ENCODE results near the gene NIPAL1. TPM values are rescaled to one million over a fixed set of nuclear protein-coding genes. Genes with fewer than 3 reads are reported as not detected.
"Not testable (repeated sequence)": the region's sequence is repeated elsewhere in the genome, so short reads cannot be mapped to it uniquely, and the experiment has no call there.

NIPAL1 gene
- polyA plus RNA-seq, 2 donors, result 9.2 to 20.2 TPM

GRCh38 chr4:48005781-48006180, 10.8 kb upstream of the NIPAL1 start:
- Histone ChIP-seq H3K27me3 (ENCODE audit: control insufficient read depth in 1 of 2, insufficient read depth in 2 of 2, low read length in 2 of 2) (no peaks in the 10 kb centered on the region), H3K9me3 (ENCODE audit: control insufficient read depth in 2 of 2, insufficient read depth in 1 of 2, low read depth in 1 of 2, low read length in 1 of 2) (no peaks in the 10 kb centered on the region), H3K27ac (ENCODE audit: low read depth in 2 of 2, low read length in 1 of 2) (no peak overlapping the region), H3K36me3 (ENCODE audit: control insufficient read depth in 2 of 2, insufficient read depth in 2 of 2, low read length in 1 of 2) (no peaks in the 10 kb centered on the region), H3K4me3 (ENCODE audit: low read depth in 1 of 2, low read length in 2 of 2) (no peak overlapping the region), H3K4me1 (ENCODE audit: control insufficient read depth in 2 of 2, insufficient read depth in 2 of 2, low read length in 1 of 2) (no peaks in the 10 kb centered on the region)
- 93 to 98% methylated on average over 2 of the region's 2 CpGs for WGBS, 2 donors

- H3K4me3 ChIP-seq (ENCODE audit: low read depth in 1 of 2, low read length in 2 of 2), result no peak overlapping the region
- H3K27ac ChIP-seq (ENCODE audit: low read depth in 2 of 2, low read length in 1 of 2), result no peak overlapping the region
- no peaks in the 10 kb centered on the region for H3K4me1 ChIP-seq (ENCODE audit: control insufficient read depth in 2 of 2, insufficient read depth in 2 of 2, low read length in 1 of 2)
- no peaks in the 10 kb centered on the region for H3K27me3 ChIP-seq (ENCODE audit: control insufficient read depth in 1 of 2, insufficient read depth in 2 of 2, low read length in 2 of 2)
- no peaks in the 10 kb centered on the region for H3K36me3 ChIP-seq (ENCODE audit: control insufficient read depth in 2 of 2, insufficient read depth in 2 of 2, low read length in 1 of 2)
- H3K9me3 ChIP-seq (ENCODE audit: control insufficient read depth in 2 of 2, insufficient read depth in 1 of 2, low read depth in 1 of 2, low read length in 1 of 2), result no peaks in the 10 kb centered on the region
These were observed 8.5 kb upstream of the NIPAL1 start for GRCh38 chr4:48008021-48008596.

DNA sequence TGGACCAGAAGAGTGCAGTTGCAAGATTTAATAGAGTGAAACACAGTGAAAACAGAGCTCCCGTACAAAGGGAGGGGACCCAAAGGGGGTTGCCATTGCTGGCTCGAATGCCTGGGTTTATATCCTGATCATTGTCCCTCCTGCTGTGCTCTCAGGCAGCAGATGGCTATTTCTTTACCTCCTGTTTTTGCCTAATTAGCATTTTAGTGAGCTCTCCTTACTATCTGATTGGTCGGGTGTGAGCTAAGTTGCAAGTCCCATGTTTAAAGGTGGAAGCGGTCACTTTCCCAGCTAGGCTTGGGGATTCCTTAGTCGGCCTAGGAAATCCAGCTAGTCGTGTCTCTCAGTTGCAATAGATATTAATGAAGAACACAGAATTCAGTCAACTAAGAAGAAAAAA, 5.7 kb upstream of the NIPAL1 start:
- not testable (repeated sequence) for H3K9me3 ChIP-seq (ENCODE audit: control insufficient read depth in 2 of 2, insufficient read depth in 1 of 2, low read depth in 1 of 2, low read length in 1 of 2); H3K4me3 ChIP-seq (ENCODE audit: low read depth in 1 of 2, low read length in 2 of 2); H3K27ac ChIP-seq (ENCODE audit: low read depth in 2 of 2, low read length in 1 of 2); H3K4me1 ChIP-seq (ENCODE audit: control insufficient read depth in 2 of 2, insufficient read depth in 2 of 2, low read length in 1 of 2); H3K36me3 ChIP-seq (ENCODE audit: control insufficient read depth in 2 of 2, insufficient read depth in 2 of 2, low read length in 1 of 2); H3K27me3 ChIP-seq (ENCODE audit: control insufficient read depth in 1 of 2, insufficient read depth in 2 of 2, low read length in 2 of 2)
- WGBS, 2 donors, result 86 to 91% methylated on average over 6 of the region's 6 CpGs

- WGBS, 2 donors, result 84 to 90% methylated on average over 4 of the region's 4 CpGs
- no peaks in the 10 kb centered on the region for H3K36me3 ChIP-seq (ENCODE audit: control insufficient read depth in 2 of 2, insufficient read depth in 2 of 2, low read length in 1 of 2)
- H3K27ac ChIP-seq (ENCODE audit: low read depth in 2 of 2, low read length in 1 of 2), result no peak overlapping the region
- H3K4me1 ChIP-seq (ENCODE audit: control insufficient read depth in 2 of 2, insufficient read depth in 2 of 2, low read length in 1 of 2), result no peaks in the 10 kb centered on the region
- H3K9me3 ChIP-seq (ENCODE audit: control insufficient read depth in 2 of 2, insufficient read depth in 1 of 2, low read depth in 1 of 2, low read length in 1 of 2), result no peaks in the 10 kb centered on the region
- H3K27me3 ChIP-seq (ENCODE audit: control insufficient read depth in 1 of 2, insufficient read depth in 2 of 2, low read length in 2 of 2), result no peaks in the 10 kb centered on the region
- no peak overlapping the region for H3K4me3 ChIP-seq (ENCODE audit: low read depth in 1 of 2, low read length in 2 of 2)
These were observed 4.8 kb upstream of the NIPAL1 start for GRCh38 chr4:48011722-48012121.

GRCh38 chr4:48012824-48013223, 3.7 kb upstream of the NIPAL1 start:
- H3K36me3 ChIP-seq (ENCODE audit: control insufficient read depth in 2 of 2, insufficient read depth in 2 of 2, low read length in 1 of 2), result no peaks in the 10 kb centered on the region
- no peaks in the 10 kb centered on the region for H3K4me1 ChIP-seq (ENCODE audit: control insufficient read depth in 2 of 2, insufficient read depth in 2 of 2, low read length in 1 of 2)
- H3K27ac ChIP-seq (ENCODE audit: low read depth in 2 of 2, low read length in 1 of 2), result no peak overlapping the region
- 52 to 56% methylated on average over 3 of the region's 3 CpGs for WGBS, 2 donors
- H3K9me3 ChIP-seq (ENCODE audit: control insufficient read depth in 2 of 2, insufficient read depth in 1 of 2, low read depth in 1 of 2, low read length in 1 of 2), result no peaks in the 10 kb centered on the region
- H3K27me3 ChIP-seq (ENCODE audit: control insufficient read depth in 1 of 2, insufficient read depth in 2 of 2, low read length in 2 of 2), result no peaks in the 10 kb centered on the region
- peak overlapping the region in 1 of 2 donors; percentile 19 for H3K4me3 ChIP-seq (ENCODE audit: low read depth in 1 of 2, low read length in 2 of 2)

DNA sequence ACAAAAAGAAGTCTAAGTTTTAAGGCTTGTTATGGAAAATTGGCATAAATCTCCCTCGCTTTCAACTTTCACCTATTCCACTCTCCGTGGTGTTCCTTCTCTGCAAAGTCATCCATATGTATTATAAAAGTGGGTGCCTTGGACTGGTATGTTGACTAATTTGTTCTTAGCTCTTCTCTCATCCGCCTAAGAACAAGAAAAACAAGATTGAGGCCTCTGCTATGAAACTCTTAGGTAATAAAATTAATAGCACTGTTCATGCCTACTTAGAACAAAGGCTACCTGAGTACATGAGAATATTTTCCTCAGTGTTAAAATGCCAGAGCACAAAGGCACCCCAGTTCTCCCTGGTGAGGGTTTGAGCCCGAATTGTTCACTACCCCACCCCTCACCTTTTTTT, 1.4 kb upstream of the NIPAL1 start:
- H3K27ac ChIP-seq (ENCODE audit: low read depth in 2 of 2, low read length in 1 of 2), result peak overlapping the region; percentile 97 to 98
- no peaks in the 10 kb centered on the region for H3K4me1 ChIP-seq (ENCODE audit: control insufficient read depth in 2 of 2, insufficient read depth in 2 of 2, low read length in 1 of 2)
- H3K4me3 ChIP-seq (ENCODE audit: low read depth in 1 of 2, low read length in 2 of 2), result peak overlapping the region; percentile 28 to 75

GRCh38 chr4:48015678-48016077, 894 bp upstream of the NIPAL1 start:
- Histone ChIP-seq H3K4me3 (ENCODE audit: low read depth in 1 of 2, low read length in 2 of 2) (peak overlapping the region; percentile 28 to 75), H3K27ac (ENCODE audit: low read depth in 2 of 2, low read length in 1 of 2) (peak overlapping the region; percentile 97 to 98)
- WGBS, 2 donors, result 69 to 80% methylated on average over 5 of the region's 5 CpGs

More for the DNA sequence above, 1.4 kb upstream of the NIPAL1 start:
- H3K9me3 ChIP-seq (ENCODE audit: control insufficient read depth in 2 of 2, insufficient read depth in 1 of 2, low read depth in 1 of 2, low read length in 1 of 2), result no peaks in the 10 kb centered on the region
- WGBS, 2 donors, result 69 to 72% methylated on average over 4 of the region's 4 CpGs
- no peaks in the 10 kb centered on the region for H3K27me3 ChIP-seq (ENCODE audit: control insufficient read depth in 1 of 2, insufficient read depth in 2 of 2, low read length in 2 of 2)
- H3K36me3 ChIP-seq (ENCODE audit: control insufficient read depth in 2 of 2, insufficient read depth in 2 of 2, low read length in 1 of 2), result no peaks in the 10 kb centered on the region

DNA sequence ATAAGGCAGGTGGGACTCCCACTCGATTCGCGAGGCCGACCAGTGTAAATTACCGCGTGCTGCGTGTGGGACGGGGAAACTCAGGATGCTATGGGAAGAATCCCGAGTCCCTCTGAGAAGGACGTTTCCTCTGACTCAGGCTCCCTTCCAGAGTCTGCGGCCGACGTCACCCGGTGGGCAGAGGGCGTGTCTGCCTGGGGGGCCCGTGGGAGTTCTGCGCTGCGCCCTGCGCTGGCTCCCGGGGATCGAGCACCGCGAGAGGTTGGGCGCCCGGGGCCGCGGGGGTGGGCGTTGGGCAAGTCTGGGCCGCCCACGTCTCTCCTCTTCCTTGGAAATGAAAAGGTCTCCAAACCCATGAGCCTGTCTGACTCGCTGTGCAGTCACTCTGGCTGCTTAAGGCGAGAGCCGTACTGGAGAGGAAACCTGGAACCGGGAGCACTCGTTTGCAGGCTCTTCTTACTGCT, 568 bp downstream of the NIPAL1 start:
- Histone ChIP-seq H3K4me1 (ENCODE audit: control insufficient read depth in 2 of 2, insufficient read depth in 2 of 2, low read length in 1 of 2) (no peaks in the 10 kb centered on the region), H3K9me3 (ENCODE audit: control insufficient read depth in 2 of 2, insufficient read depth in 1 of 2, low read depth in 1 of 2, low read length in 1 of 2) (no peaks in the 10 kb centered on the region), H3K27ac (ENCODE audit: low read depth in 2 of 2, low read length in 1 of 2) (peak overlapping the region; percentile 98), H3K27me3 (ENCODE audit: control insufficient read depth in 1 of 2, insufficient read depth in 2 of 2, low read length in 2 of 2) (no peaks in the 10 kb centered on the region), H3K4me3 (ENCODE audit: low read depth in 1 of 2, low read length in 2 of 2) (peak overlapping the region; percentile 68 to 75), H3K36me3 (ENCODE audit: control insufficient read depth in 2 of 2, insufficient read depth in 2 of 2, low read length in 1 of 2) (no peaks in the 10 kb centered on the region)
- 0 to 1% methylated on average over 35 of the region's 35 CpGs for WGBS, 2 donors

More at GRCh38 chr4:48015678-48016077, 894 bp upstream of the NIPAL1 start:
- Histone ChIP-seq H3K4me1 (ENCODE audit: control insufficient read depth in 2 of 2, insufficient read depth in 2 of 2, low read length in 1 of 2) (no peaks in the 10 kb centered on the region), H3K36me3 (ENCODE audit: control insufficient read depth in 2 of 2, insufficient read depth in 2 of 2, low read length in 1 of 2) (no peaks in the 10 kb centered on the region), H3K9me3 (ENCODE audit: control insufficient read depth in 2 of 2, insufficient read depth in 1 of 2, low read depth in 1 of 2, low read length in 1 of 2) (no peaks in the 10 kb centered on the region), H3K27me3 (ENCODE audit: control insufficient read depth in 1 of 2, insufficient read depth in 2 of 2, low read length in 2 of 2) (no peaks in the 10 kb centered on the region)

DNA sequence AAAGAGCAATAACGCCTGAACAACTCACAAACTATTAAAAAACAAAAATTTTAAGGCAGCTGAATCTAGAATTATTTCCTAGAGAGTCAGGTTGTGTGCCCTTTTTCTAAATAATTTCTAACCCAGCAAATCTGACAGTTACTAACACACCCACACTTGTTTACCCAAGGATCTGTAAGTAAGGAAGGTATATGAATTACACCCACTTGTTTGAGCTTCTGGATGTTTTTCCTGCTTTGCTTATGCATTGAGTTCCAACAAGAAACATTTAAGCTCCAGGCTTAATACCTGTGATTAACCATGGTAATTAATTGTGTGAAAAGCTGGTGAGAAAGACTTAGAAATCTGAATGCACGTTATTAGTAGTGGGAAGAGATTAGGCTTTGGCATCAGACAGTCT, 1.5 kb downstream of the NIPAL1 start:
- H3K9me3 ChIP-seq (ENCODE audit: control insufficient read depth in 2 of 2, insufficient read depth in 1 of 2, low read depth in 1 of 2, low read length in 1 of 2), result no peaks in the 10 kb centered on the region
- peak overlapping the region in 1 of 2 donors; percentile 98 for H3K27ac ChIP-seq (ENCODE audit: low read depth in 2 of 2, low read length in 1 of 2)
- 49 to 56% methylated on average over 2 of the region's 2 CpGs for WGBS, 2 donors
- H3K36me3 ChIP-seq (ENCODE audit: control insufficient read depth in 2 of 2, insufficient read depth in 2 of 2, low read length in 1 of 2), result no peaks in the 10 kb centered on the region
- no peaks in the 10 kb centered on the region for H3K27me3 ChIP-seq (ENCODE audit: control insufficient read depth in 1 of 2, insufficient read depth in 2 of 2, low read length in 2 of 2)
- H3K4me3 ChIP-seq (ENCODE audit: low read depth in 1 of 2, low read length in 2 of 2), result peak overlapping the region in 1 of 2 donors; percentile 75
- no peaks in the 10 kb centered on the region for H3K4me1 ChIP-seq (ENCODE audit: control insufficient read depth in 2 of 2, insufficient read depth in 2 of 2, low read length in 1 of 2)

- Histone ChIP-seq H3K36me3 (ENCODE audit: control insufficient read depth in 2 of 2, insufficient read depth in 2 of 2, low read length in 1 of 2) (peaks cover 1 to 4% of the 10 kb centered on the region in 2 donors), H3K27me3 (ENCODE audit: control insufficient read depth in 1 of 2, insufficient read depth in 2 of 2, low read length in 2 of 2) (no peaks in the 10 kb centered on the region), H3K4me3 (ENCODE audit: low read depth in 1 of 2, low read length in 2 of 2) (no peak overlapping the region), H3K4me1 (ENCODE audit: control insufficient read depth in 2 of 2, insufficient read depth in 2 of 2, low read length in 1 of 2) (no peaks in the 10 kb centered on the region), H3K9me3 (ENCODE audit: control insufficient read depth in 2 of 2, insufficient read depth in 1 of 2, low read depth in 1 of 2, low read length in 1 of 2) (no peaks in the 10 kb centered on the region), H3K27ac (ENCODE audit: low read depth in 2 of 2, low read length in 1 of 2) (no peak overlapping the region)
- 28 to 97% methylated on average over 1 of the region's 1 CpG for WGBS, 2 donors
These were observed 4.5 kb downstream of the NIPAL1 start for GRCh38 chr4:48021100-48021499.

Measured in esophagus (tissue), 2 donors.